Measurements from ENCODE around the gene STEAP1B. TPM values are rescaled to one million over a fixed set of nuclear protein-coding genes. Genes with fewer than 3 reads are reported as not detected.

Gene STEAP1B
- total RNA-seq, 4 donors from 2014 or later: 1.6 to 2.2 (median 1.6) TPM

GRCh38 chr7:22460363-22460988 is 39.5 kb downstream of the STEAP1B start:
- WGBS: 86% methylated on average over 4 of the region's 5 CpGs
- no peak overlapping the region for H3K4me3 ChIP-seq
- H3K9me3 ChIP-seq: no peaks in the 10 kb centered on the region
- H3K4me1 ChIP-seq: no peaks in the 10 kb centered on the region
- no peaks in the 10 kb centered on the region for H3K36me3 ChIP-seq
- no peak overlapping the region for H3K27ac ChIP-seq (replicated peaks in 1 of 4)
- intact Hi-C loops (cut with DNase I): no loop called here
- TF ChIP-seq EP300 (IDR thresholded peaks at IDR 0.05) (no peak), CTCF (IDR thresholded peaks at IDR 0.05) (no peak), POLR2AphosphoS5 (IDR thresholded peaks at IDR 0.05) (no peak), POLR2A (IDR thresholded peaks at IDR 0.05; ENCODE audit: low read depth) (no peak)
- no peaks in the 10 kb centered on the region for H3K27me3 ChIP-seq
- DNase-seq (ENCODE audit: extremely low spot score): no peak

- intact Hi-C loops (cut with DNase I): no loop called here
- H3K4me1 ChIP-seq: peaks cover 0 to 3% (median 2%) of the 10 kb centered on the region in 4 donors
- H3K27me3 ChIP-seq: peaks cover 0 to 5% (median 0%) of the 10 kb centered on the region in 4 donors
- no peak overlapping the region for H3K27ac ChIP-seq (replicated peaks in 1 of 4)
- H3K36me3 ChIP-seq: no peaks in the 10 kb centered on the region
- H3K4me3 ChIP-seq: no peak overlapping the region
- TF ChIP-seq POLR2A (IDR thresholded peaks at IDR 0.05; ENCODE audit: low read depth) (no peak), CTCF (IDR thresholded peaks at IDR 0.05) (no peak), EP300 (IDR thresholded peaks at IDR 0.05) (no peak), POLR2AphosphoS5 (IDR thresholded peaks at IDR 0.05) (no peak)
- WGBS: 93% methylated on average over 1 of the region's 1 CpG
- no peak for DNase-seq (ENCODE audit: extremely low spot score)
- H3K9me3 ChIP-seq: no peaks in the 10 kb centered on the region
These were observed 42.5 kb downstream of the STEAP1B start for GRCh38 chr7:22457471-22457870.

GRCh38 chr7:22454446-22454845 is 45.5 kb downstream of the STEAP1B start:
- Histone ChIP-seq H3K4me1 (peaks cover 0 to 6% (median 5%) of the 10 kb centered on the region in 4 donors), H3K27me3 (peaks cover 0 to 13% (median 0%) of the 10 kb centered on the region in 4 donors), H3K4me3 (no peak overlapping the region), H3K9me3 (no peaks in the 10 kb centered on the region), H3K36me3 (no peaks in the 10 kb centered on the region), H3K27ac (replicated peaks in 1 of 4) (no peak overlapping the region)
- TF ChIP-seq EP300 (IDR thresholded peaks at IDR 0.05): no peak
- TF ChIP-seq POLR2A (IDR thresholded peaks at IDR 0.05; ENCODE audit: low read depth): no peak
- no peak for TF ChIP-seq POLR2AphosphoS5 (IDR thresholded peaks at IDR 0.05)
- TF ChIP-seq CTCF (IDR thresholded peaks at IDR 0.05): no peak
- no peak for DNase-seq (ENCODE audit: extremely low spot score)
- WGBS: 63% methylated on average over 3 of the region's 3 CpGs
- intact Hi-C loops (cut with DNase I): no loop called here

GRCh38 chr7:22452960-22453558 is 46.9 kb downstream of the STEAP1B start:
- H3K9me3 ChIP-seq: no peaks in the 10 kb centered on the region
- peaks cover 0 to 6% (median 5%) of the 10 kb centered on the region in 4 donors for H3K4me1 ChIP-seq
- TF ChIP-seq POLR2A (IDR thresholded peaks at IDR 0.05; ENCODE audit: low read depth): no peak
- no peak for TF ChIP-seq EP300 (IDR thresholded peaks at IDR 0.05)
- no peak for TF ChIP-seq CTCF (IDR thresholded peaks at IDR 0.05)
- no peak for TF ChIP-seq POLR2AphosphoS5 (IDR thresholded peaks at IDR 0.05)
- no peak for DNase-seq (ENCODE audit: extremely low spot score)
- H3K36me3 ChIP-seq: no peaks in the 10 kb centered on the region
- peaks cover 0 to 13% (median 0%) of the 10 kb centered on the region in 4 donors for H3K27me3 ChIP-seq
- intact Hi-C loops (cut with DNase I): no loop called here
- H3K27ac ChIP-seq (replicated peaks in 1 of 4): no peak overlapping the region
- 65% methylated on average over 4 of the region's 4 CpGs for WGBS
- no peak overlapping the region for H3K4me3 ChIP-seq

Data from esophagus muscularis mucosa (tissue), 4 donors.